OCI-LY3 (cell line): ENCODE results near the gene MUC4.

Source experiments
- CTCF ChIP-seq: fragments of 200-600, 300-600 bp; sonication (generic); IDR thresholded peaks from 2 replicates; pipeline ENCODE4 v1.5.1; 2014; ENCODE audit warnings: antibody characterized with exemption, low read length, low read depth
- EZH2phosphoT487 ChIP-seq: fragments of 200-600 bp; shearing (Covaris generic); IDR thresholded peaks from 2 replicates; pipeline ENCODE4 v1.6.1; 2018; ENCODE audit warnings: antibody characterized with exemption, mixed run types, low read depth

- TF ChIP-seq CTCF (no peak), EZH2phosphoT487 (no peak)
Measured at GRCh38 chr3:195794708-195795107, 17.0 kb downstream of the MUC4 start.
